A204.1 (cell line): Measurements from ENCODE around the gene EBF4.
"Not testable (repeated sequence)": the region's sequence is repeated elsewhere in the genome, so short reads cannot be mapped to it uniquely, and the experiment has no call there.

Source experiments
- FAIRE-seq: peaks from 2 replicates; lab custom pipeline; 2012; peaks lifted over from hg19 to GRCh38; lab: Jason Lieb, UNC

The EBF4 gene

DNA sequence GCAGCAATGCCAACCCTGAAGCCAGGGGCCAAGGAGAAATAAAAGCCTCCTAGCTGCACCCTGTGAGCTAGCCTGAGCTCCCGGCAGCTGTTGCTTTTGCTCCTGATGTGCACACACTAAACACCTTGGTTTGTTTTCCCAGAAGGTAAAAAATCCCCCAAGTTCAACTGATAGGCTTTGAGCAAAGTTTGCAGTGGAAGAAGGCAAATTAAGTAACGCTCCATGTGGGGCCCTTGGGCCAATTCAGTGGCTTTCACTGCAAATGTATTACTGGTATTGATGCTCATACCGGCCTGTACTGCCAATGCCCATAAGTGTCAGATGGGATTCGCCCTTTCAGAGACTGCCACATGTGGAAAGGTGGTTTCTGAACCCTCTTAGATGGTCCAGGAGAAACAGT lies 19.1 kb upstream of the EBF4 start:
- no peak for FAIRE-seq

DNA sequence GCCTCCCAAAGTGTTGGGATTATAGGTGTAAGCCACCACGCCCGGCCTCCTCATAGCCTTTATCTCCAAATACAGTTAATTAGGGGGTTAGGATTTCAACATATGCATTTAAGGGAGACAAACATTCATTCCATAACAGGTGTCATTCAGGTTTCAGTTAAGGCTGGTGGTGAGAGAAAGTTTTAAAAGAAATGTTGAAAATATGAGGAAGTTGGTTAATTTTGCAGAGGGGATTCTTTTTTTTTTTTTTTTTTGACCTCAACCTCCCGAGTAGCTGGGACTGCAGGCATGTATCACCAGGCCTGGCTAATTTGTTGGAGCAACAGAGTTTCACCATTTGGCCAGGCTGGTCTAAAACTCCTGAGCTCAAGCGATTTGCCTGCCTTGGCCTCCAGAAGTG lies 12.5 kb upstream of the EBF4 start:
- no peak for FAIRE-seq

- FAIRE-seq = not testable (repeated sequence)
These were observed 10.5 kb upstream of the EBF4 start for GRCh38 chr20:2682040-2682439.

- FAIRE-seq = not testable (repeated sequence)
These were observed 7.8 kb upstream of the EBF4 start for GRCh38 chr20:2684817-2685216.

- FAIRE-seq = no peak
These were observed 5.1 kb upstream of the EBF4 start for GRCh38 chr20:2687514-2687913.

DNA sequence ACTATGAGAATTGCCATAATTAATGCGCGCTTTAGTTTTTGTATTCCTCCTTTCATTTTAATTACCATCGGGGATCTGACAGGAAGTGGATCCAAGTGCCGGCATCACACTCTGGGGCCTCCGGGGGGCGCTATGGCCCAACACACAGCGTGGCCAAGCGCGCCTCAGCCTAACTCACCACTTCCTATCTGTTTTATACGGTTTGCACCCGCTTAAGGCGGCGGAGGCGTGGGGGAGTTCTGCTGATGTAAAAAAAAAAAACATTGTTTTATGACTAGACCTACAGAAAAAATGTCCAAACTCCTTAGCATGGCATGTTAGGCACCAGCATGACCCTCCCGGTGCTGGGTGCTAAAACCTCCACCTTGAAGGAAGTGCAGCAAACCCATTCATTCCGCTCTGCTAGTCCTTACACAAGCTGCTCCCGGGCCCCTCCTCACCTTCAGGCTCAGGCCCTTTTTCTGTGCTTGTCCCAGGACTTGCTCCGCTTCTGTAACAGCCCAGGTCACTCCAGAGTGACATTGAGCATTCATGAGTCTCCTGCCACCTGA lies 4.5 kb upstream of the EBF4 start:
- no peak for FAIRE-seq

DNA sequence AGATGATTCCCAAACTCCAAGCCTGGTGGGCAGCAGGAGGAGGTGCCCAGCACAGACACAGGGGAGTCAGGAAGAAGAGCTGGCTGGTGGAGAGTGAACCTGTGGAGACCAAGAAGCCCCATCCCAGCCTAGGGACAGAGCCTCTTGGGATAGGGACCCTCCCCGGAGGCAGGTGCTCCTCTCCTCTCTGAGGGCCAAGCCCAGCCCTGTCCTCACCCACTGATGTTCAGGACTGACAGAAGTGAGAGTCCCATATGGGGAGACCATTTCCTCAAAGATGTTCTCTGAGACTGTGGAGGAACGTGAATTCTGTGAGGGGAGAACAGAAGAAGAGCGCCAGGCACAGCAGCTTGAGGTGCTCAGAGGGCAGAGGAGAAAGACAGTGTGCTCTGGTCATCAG lies 2.4 kb upstream of the EBF4 start:
- FAIRE-seq = no peak

DNA sequence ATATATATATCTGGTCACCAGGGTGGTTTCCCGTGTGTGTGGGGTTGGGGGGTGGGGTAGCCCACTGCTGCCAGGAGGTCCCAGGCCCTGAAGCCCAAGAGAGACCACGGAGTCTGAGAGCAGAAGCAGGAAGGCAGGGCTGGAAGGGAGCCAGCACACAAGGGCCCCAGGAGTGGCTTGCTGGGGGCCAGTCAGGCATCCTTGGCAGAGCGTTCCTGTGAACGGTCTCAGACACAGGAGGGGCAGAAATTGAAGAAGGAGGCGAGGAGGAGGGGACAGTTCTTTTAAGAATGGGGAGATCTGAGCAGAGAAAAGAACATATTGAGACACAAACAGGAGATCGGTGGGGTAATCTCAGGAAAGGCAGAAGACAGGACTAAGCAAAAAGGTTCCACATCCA lies 1.9 kb upstream of the EBF4 start:
- no peak for FAIRE-seq

DNA sequence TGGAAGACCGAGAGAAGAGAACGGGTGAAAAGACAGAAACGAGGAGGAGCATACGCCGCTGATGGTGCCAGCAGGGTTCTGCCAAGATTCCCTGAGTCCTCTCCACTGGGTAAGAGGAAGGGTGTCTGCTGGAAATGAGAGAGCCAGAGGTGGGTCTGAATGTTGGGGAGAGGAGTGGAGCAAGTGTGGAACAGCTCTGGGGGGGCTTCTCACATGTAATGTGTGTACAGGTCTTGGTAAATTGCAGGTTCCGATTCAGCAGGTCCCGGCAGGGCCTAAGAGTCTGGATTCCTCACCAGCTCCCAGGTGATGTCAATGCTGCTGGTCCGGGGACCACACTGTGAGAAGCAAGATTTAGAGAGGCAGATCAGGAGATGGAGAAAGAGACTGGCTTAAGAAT lies 1.5 kb upstream of the EBF4 start:
- no peak for FAIRE-seq

DNA sequence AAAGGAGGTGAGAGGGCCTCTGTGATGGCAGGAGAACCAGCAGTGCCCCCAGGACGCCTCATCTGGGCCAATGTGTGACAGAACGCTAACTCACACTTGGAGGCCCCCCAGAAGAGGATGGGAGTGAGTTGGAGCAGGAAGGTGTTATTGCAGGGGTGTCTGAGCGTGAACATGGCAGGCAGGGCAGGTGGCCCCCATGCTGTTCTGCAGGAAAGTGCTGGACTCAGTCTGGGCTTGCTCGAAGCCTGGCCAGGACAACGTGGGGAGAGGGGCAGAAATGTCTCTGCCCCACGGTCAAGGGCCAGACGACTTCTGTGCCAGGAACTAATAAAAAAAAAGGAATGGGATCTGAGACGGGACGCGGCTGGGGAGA lies 931 bp upstream of the EBF4 start:
- no peak for FAIRE-seq

DNA sequence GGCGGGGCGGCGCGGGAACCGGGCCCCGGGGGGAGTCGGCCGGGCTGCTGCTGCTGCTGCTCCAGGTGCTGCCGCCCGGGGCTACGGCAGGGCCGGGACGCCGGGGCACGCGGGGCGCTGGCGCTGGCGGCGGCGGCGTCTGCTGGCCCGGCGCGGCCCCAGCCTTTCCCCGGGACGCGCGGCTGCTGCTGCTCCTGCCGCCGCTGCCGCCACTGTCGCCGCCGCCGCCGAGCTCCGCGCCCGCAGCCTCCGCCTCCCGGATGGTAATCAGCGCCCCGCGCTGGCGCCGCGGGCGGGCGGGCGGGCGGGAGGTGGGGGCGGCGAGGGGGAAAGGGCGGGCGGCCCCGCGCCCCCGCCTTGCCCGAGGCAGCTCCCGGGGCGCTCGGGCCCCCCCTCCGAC lies 306 bp downstream of the EBF4 start:
- no peak for FAIRE-seq

DNA sequence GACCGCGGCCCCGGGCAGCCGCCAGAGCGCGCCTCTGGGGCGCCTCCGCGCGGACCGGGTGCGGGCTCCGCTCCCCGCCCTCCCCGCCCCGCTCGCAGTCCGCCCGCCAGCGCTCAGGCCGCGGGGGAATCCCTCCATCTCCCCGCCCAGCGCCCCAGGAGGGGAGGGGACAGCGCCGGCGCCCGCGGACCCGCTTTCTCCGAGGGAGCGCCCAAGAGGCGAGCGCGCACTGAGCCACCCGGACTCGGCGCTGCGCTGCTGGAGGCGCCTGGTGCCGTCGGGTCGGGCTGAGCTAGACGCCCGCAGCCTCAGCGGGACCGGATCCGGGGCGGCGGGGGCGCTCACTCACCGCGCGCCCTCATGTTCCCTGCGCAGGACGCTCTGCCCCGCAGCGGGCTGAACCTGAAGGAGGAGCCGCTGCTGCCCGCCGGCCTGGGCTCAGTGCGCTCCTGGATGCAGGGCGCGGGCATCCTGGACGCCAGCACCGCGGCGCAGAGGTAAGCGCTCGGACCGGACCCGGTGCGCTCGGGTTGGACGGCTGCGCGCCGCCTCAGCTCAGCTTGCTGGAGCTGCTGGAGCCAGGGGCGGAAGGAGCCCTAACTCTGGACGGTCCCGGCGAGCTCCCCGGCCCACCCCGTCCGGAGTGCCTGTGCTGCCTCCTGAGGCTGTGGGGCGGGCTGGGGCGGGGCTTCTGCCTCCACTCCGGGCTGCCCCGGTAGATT lies 867 bp downstream of the EBF4 start:
- FAIRE-seq = no peak

DNA sequence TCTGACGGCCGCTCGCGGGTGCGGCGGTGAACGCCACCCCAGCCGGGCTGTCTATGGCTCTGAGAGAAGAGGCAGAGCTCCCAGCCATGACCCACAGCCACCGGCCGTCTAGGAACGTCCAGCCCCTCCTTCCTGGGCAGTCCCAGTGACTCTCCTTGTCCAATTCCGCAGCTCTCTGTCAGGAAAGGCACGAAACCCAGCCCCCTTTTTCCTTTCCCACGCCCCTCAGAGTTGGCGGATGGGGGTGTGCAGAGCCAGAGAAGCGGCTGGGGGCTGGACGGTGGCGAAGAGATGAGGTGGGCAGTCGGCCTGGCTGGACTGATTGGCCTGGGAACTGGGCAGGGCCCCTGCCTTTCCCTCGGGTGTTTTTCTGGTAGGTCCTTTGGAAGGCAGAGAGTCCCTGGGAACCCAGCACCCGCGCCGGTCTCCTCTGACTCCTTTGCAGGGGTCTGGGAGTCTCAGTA lies 1.5 kb downstream of the EBF4 start:
- FAIRE-seq = no peak

DNA sequence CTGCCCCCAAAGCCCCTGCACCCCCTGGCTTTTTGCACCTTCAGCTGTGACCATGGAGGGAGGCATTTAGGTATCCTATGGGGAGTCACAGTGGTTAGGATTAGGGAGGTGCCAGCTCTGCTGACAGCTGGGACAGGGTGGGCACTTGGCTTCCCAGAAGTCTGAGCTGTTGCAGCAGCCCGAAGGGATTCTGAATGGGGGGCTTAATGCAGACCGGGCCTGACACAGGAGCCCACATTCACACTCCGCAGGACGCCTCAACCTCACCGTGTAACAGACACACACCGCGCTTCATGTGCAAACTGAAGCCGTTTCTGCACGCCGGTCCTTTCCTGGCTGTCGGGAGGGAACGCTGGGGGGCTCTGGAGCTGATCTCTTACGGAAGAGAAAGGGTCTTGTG lies 1.9 kb downstream of the EBF4 start:
- FAIRE-seq = no peak

- no peak for FAIRE-seq
These were observed 2.8 kb downstream of the EBF4 start for GRCh38 chr20:2695206-2695983.

- FAIRE-seq = not testable (repeated sequence)
These were observed 3.5 kb downstream of the EBF4 start for GRCh38 chr20:2695984-2696525.

- FAIRE-seq = no peak
These were observed 4.1 kb downstream of the EBF4 start for GRCh38 chr20:2696646-2697045.

- no peak for FAIRE-seq
These were observed 5.2 kb downstream of the EBF4 start for GRCh38 chr20:2697768-2698167.

DNA sequence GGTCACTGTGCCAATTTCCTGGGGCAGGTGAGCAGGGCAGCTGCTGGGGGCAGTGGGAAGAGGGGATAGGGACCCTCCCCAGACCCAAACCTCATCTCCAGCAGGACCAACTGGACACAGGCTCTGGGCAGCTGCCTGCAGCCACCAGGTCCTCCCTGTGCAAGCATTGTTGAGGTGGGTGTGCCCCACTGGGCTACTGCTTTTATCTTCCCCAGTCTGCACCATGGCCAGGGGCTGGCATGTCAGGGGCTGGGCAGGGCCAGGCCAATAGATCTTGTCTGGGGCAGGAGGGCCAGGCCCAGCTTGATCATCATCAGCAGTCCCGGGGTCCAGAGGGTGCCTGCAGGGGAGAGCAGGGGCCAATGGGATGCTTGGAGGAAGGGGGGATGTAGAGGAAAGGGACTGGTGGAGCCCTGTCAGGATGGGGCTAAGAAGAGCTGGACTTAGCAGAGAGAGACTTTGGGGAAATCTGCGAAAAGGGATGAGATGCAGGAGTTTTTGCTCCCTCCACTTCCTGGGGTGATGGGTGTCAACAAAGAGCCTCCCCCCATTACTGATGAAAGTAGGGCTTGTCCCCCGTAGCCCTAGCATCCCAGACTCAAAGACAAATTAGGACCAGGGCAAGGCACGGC lies 5.7 kb downstream of the EBF4 start:
- FAIRE-seq = no peak

DNA sequence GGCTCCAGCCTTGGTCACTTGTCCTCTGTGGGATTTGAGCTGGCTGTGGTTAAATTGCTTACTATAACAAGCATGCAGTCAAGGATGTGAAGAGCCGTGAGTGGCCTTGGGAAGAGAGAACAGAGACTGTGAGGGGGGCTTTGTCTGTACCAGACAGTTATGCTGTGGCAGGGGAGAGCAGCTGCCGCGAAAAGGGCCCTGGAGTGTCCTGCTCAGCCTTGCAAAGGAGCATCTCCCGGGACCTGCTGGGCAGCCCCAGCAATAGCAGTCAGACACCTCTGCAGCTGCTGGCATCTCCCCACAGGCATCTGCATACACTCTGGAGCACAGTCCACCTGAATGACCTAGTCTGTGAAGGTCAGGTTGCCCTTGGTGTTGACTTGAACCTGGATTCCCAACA lies 6.3 kb downstream of the EBF4 start:
- FAIRE-seq = no peak

- FAIRE-seq = no peak
These were observed 7.3 kb downstream of the EBF4 start for GRCh38 chr20:2699775-2700413.

DNA sequence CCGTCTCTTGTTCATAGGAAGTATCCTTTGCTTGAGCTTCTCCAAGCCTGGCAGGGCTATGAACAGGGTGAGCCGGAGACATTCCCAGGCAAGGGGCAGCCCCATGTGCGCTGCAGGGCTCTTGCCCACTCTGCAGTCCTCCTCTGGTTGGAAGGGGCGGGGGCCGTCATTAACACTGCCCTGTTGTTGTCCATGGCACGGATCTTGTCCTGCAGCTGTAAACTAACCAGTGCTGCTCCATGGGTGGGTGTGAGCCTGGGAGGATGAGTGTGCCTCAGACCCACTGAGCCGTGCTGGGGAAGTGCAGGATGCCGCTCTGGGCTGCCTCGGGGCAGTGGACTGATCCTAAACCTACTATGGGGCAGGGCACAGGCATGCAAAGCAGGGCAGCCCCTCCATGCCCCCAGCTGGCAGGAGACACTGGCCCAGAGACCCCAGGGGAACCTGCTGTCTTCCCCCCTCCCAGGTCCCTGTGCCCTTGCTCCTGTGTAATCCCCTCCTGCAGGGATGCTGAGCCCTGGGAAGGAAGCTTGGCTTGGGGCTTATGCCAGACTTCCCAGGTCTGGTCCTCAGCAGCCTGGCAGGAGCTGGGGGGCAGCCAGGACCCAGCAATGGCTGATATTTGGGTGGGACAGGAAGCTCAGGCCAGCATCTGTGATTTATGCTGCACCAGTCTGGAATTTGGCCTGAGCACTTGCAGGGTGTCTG lies 8.5 kb downstream of the EBF4 start:
- no peak for FAIRE-seq
